Keratinocyte (primary cell): ENCODE measurements around the gene DSTN.

Experiments
- EZH2 ChIP-seq: IDR thresholded peaks from one replicate; pipeline ENCODE4 v1.6.1; 2012; ENCODE audit warnings: inconsistent platforms, mild to moderate bottlenecking, low read length, moderate library complexity
- TF ChIP-seq, protein P1 (sequence below), 3 experiments: IDR thresholded peaks in 1 of 3; conservative IDR thresholded peaks in 1 of 3; optimal IDR thresholded peaks in 1 of 3; 2 replicates in 2 of 3; 3 replicates in 1 of 3; pipeline versions ENCODE3 to v1.5.1; 2011; ENCODE audit warnings: low read length in 3 of 3, mild to moderate bottlenecking in 3 of 3, moderate library complexity in 2 of 3, control low read depth in 1 of 3, inconsistent platforms in 1 of 3; ENCODE audit not compliant: insufficient read depth in 2 of 3; ENCODE audit errors: extremely low read depth in 1 of 3

DNA sequence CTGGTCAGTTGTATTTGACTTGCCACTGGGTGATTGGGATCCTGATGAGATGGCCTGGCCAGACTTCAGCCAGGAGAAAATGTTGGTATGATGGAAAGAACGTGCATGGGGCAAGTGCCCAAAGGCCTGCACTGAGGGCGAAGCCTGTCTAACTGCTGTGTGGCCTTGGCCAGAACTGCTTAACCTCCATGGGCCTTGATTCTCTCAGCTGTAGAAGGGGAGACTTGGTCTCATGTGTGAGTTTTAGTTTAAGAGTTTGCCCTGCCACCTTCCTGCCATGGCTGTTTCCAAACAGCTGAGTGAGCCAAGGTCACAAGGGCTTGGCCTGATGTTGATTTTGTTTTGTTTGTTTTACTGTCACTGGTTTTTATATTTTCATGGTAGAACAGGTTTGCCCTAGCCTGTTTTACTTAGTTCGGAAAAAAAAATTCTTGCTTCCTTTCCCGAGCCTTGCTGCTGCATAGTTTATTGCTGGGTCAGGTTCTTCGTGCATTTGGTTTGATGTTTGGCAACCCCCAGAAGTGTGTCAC, 35.3 kb downstream of the DSTN start:
- TF ChIP-seq EZH2, result no peak
- TF ChIP-seq, protein P1, sequence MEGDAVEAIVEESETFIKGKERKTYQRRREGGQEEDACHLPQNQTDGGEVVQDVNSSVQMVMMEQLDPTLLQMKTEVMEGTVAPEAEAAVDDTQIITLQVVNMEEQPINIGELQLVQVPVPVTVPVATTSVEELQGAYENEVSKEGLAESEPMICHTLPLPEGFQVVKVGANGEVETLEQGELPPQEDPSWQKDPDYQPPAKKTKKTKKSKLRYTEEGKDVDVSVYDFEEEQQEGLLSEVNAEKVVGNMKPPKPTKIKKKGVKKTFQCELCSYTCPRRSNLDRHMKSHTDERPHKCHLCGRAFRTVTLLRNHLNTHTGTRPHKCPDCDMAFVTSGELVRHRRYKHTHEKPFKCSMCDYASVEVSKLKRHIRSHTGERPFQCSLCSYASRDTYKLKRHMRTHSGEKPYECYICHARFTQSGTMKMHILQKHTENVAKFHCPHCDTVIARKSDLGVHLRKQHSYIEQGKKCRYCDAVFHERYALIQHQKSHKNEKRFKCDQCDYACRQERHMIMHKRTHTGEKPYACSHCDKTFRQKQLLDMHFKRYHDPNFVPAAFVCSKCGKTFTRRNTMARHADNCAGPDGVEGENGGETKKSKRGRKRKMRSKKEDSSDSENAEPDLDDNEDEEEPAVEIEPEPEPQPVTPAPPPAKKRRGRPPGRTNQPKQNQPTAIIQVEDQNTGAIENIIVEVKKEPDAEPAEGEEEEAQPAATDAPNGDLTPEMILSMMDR (optimal IDR thresholded peaks at IDR 0.05 in 1 of 3, IDR thresholded peaks at IDR 0.05 in 1 of 3, conservative IDR thresholded peaks at IDR 0.05 in 1 of 3; ENCODE audit: extremely low read depth in 1 of 3, insufficient read depth in 2 of 3, low read length in 3 of 3), result no peak
